ENCODE data around the gene SLC34A1.
"Not testable (repeated sequence)": the region's sequence is repeated elsewhere in the genome, so short reads cannot be mapped to it uniquely, and the experiment has no call there.

Gene SLC34A1

GRCh38 chr5:177414481-177414880 lies 30.2 kb downstream of the SLC34A1 start:
- no peak overlapping the region for H3K27ac ChIP-seq (ENCODE audit: low read length)
- H3K4me1 ChIP-seq (ENCODE audit: control insufficient read depth, insufficient read depth, low read length) = peaks cover 2% of the 10 kb centered on the region
- no peaks in the 10 kb centered on the region for H3K9me3 ChIP-seq (ENCODE audit: control insufficient read depth in 2 of 2, low read length in 2 of 2)
- H3K27me3 ChIP-seq (ENCODE audit: control insufficient read depth in 1 of 2, insufficient read depth in 2 of 2, low read length in 2 of 2) = no peaks in the 10 kb centered on the region
- no peaks in the 10 kb centered on the region for H3K36me3 ChIP-seq (ENCODE audit: control insufficient read depth in 2 of 2, insufficient read depth in 2 of 2, low read length in 2 of 2)
- H3K9ac ChIP-seq (ENCODE audit: low read length in 2 of 2) = no peak overlapping the region
- H3K4me3 ChIP-seq (ENCODE audit: low read length in 2 of 2) = no peak overlapping the region

DNA sequence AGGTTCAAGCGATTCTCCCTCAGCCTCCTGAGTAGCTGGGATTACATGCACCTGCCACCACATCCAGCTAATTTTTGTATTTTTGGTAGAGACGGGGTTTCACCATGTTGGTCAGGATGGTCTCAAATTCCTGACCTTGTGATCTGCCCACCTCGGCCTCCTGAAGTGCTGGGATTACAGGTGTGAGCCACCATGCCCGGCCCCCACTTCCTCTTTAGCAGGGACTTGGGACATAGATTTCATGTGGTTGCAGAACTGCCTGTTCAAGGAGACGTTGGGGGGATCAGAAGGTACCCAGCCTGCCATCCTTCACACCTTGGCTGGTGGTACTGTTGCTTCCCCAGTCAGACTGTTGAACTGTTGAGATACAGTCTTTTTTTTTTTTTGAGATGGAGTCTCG lies 32.8 kb downstream of the SLC34A1 start:
- H3K4me1 ChIP-seq (ENCODE audit: control insufficient read depth, insufficient read depth, low read length); H3K36me3 ChIP-seq (ENCODE audit: control insufficient read depth in 2 of 2, insufficient read depth in 2 of 2, low read length in 2 of 2); H3K9me3 ChIP-seq (ENCODE audit: control insufficient read depth in 2 of 2, low read length in 2 of 2); H3K4me3 ChIP-seq (ENCODE audit: low read length in 2 of 2); H3K27ac ChIP-seq (ENCODE audit: low read length); H3K9ac ChIP-seq (ENCODE audit: low read length in 2 of 2); H3K27me3 ChIP-seq (ENCODE audit: control insufficient read depth in 1 of 2, insufficient read depth in 2 of 2, low read length in 2 of 2): not testable (repeated sequence)

GRCh38 chr5:177419046-177419445 lies 34.8 kb downstream of the SLC34A1 start:
- H3K4me1 ChIP-seq (ENCODE audit: control insufficient read depth, insufficient read depth, low read length) = peaks cover 2% of the 10 kb centered on the region
- H3K9ac ChIP-seq (ENCODE audit: low read length in 2 of 2) = no peak overlapping the region
- H3K4me3 ChIP-seq (ENCODE audit: low read length in 2 of 2) = no peak overlapping the region
- H3K36me3 ChIP-seq (ENCODE audit: control insufficient read depth in 2 of 2, insufficient read depth in 2 of 2, low read length in 2 of 2) = no peaks in the 10 kb centered on the region
- no peaks in the 10 kb centered on the region for H3K9me3 ChIP-seq (ENCODE audit: control insufficient read depth in 2 of 2, low read length in 2 of 2)
- no peaks in the 10 kb centered on the region for H3K27me3 ChIP-seq (ENCODE audit: control insufficient read depth in 1 of 2, insufficient read depth in 2 of 2, low read length in 2 of 2)
- no peak overlapping the region for H3K27ac ChIP-seq (ENCODE audit: low read length)

DNA sequence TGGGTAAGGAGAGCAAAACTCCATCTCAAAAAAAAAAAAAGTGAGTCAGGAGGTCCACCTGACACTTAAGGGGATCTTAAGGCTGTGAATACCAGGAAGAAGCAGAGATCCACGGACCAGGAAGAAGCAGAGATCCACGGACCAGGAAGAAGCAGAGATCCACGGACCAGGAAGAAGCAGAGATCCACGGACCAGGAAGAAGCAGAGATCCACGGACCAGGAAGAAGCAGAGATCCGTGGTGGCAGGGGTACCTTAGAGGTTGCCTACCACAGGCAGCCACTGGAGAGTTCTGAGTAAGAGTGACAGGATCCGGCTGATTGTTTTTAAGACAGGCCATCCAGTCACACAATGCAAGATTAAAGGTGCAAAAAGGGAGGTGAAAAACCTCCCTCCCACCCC lies 36.2 kb downstream of the SLC34A1 start:
- not testable (repeated sequence) for H3K4me3 ChIP-seq (ENCODE audit: low read length in 2 of 2); H3K27ac ChIP-seq (ENCODE audit: low read length); H3K4me1 ChIP-seq (ENCODE audit: control insufficient read depth, insufficient read depth, low read length); H3K9me3 ChIP-seq (ENCODE audit: control insufficient read depth in 2 of 2, low read length in 2 of 2); H3K36me3 ChIP-seq (ENCODE audit: control insufficient read depth in 2 of 2, insufficient read depth in 2 of 2, low read length in 2 of 2); H3K27me3 ChIP-seq (ENCODE audit: control insufficient read depth in 1 of 2, insufficient read depth in 2 of 2, low read length in 2 of 2); H3K9ac ChIP-seq (ENCODE audit: low read length in 2 of 2)

- Histone ChIP-seq H3K9ac (ENCODE audit: low read length in 2 of 2) (no peak overlapping the region), H3K27ac (ENCODE audit: low read length) (no peak overlapping the region), H3K4me1 (ENCODE audit: control insufficient read depth, insufficient read depth, low read length) (peaks cover 12% of the 10 kb centered on the region), H3K9me3 (ENCODE audit: control insufficient read depth in 2 of 2, low read length in 2 of 2) (no peaks in the 10 kb centered on the region), H3K27me3 (ENCODE audit: control insufficient read depth in 1 of 2, insufficient read depth in 2 of 2, low read length in 2 of 2) (no peaks in the 10 kb centered on the region), H3K4me3 (ENCODE audit: low read length in 2 of 2) (no peak overlapping the region), H3K36me3 (ENCODE audit: control insufficient read depth in 2 of 2, insufficient read depth in 2 of 2, low read length in 2 of 2) (no peaks in the 10 kb centered on the region)
Measured at GRCh38 chr5:177421062-177421798, 37.0 kb downstream of the SLC34A1 start.

DNA sequence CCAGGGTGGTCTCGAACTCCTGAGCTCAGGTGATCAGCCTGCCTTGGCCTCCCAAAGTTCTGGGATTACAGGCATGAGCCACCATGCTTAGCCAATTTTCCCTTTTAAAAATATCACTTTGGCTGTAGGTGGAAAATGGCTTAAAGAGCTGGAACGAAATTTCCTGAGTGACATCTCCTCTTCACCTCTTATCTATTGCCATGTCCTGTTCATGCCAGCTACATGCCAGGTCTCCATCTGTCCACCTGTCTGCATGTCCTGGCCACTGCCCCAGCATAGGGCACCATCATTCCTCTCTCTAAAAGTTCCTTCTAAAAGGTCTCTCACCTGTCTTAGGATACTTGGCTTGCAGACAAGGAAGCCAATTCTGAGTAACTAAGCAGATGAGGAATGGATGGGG lies 39.4 kb downstream of the SLC34A1 start:
- Histone ChIP-seq H3K4me3 (ENCODE audit: low read length in 2 of 2) (no peak overlapping the region), H3K27ac (ENCODE audit: low read length) (no peak overlapping the region), H3K9me3 (ENCODE audit: control insufficient read depth in 2 of 2, low read length in 2 of 2) (no peaks in the 10 kb centered on the region), H3K36me3 (ENCODE audit: control insufficient read depth in 2 of 2, insufficient read depth in 2 of 2, low read length in 2 of 2) (no peaks in the 10 kb centered on the region), H3K4me1 (ENCODE audit: control insufficient read depth, insufficient read depth, low read length) (peaks cover 27% of the 10 kb centered on the region), H3K27me3 (ENCODE audit: control insufficient read depth in 1 of 2, insufficient read depth in 2 of 2, low read length in 2 of 2) (no peaks in the 10 kb centered on the region), H3K9ac (ENCODE audit: low read length in 2 of 2) (no peak overlapping the region)

- H3K4me3 ChIP-seq (ENCODE audit: low read length in 2 of 2) = peak overlapping the region; percentile 73 to 78
- peaks cover 30% of the 10 kb centered on the region for H3K4me1 ChIP-seq (ENCODE audit: control insufficient read depth, insufficient read depth, low read length)
- no peaks in the 10 kb centered on the region for H3K27me3 ChIP-seq (ENCODE audit: control insufficient read depth in 1 of 2, insufficient read depth in 2 of 2, low read length in 2 of 2)
- H3K9ac ChIP-seq (ENCODE audit: low read length in 2 of 2) = peak overlapping the region; percentile 67 to 83
- no peaks in the 10 kb centered on the region for H3K36me3 ChIP-seq (ENCODE audit: control insufficient read depth in 2 of 2, insufficient read depth in 2 of 2, low read length in 2 of 2)
- no peaks in the 10 kb centered on the region for H3K9me3 ChIP-seq (ENCODE audit: control insufficient read depth in 2 of 2, low read length in 2 of 2)
- H3K27ac ChIP-seq (ENCODE audit: low read length) = peak overlapping the region; percentile 92
Measured at GRCh38 chr5:177425196-177425800, 41.1 kb downstream of the SLC34A1 start.

GRCh38 chr5:177425801-177426565 lies 41.7 kb downstream of the SLC34A1 start:
- peak overlapping the region; percentile 73 to 78 for H3K4me3 ChIP-seq (ENCODE audit: low read length in 2 of 2)
- H3K9me3 ChIP-seq (ENCODE audit: control insufficient read depth in 2 of 2, low read length in 2 of 2) = no peaks in the 10 kb centered on the region
- no peaks in the 10 kb centered on the region for H3K36me3 ChIP-seq (ENCODE audit: control insufficient read depth in 2 of 2, insufficient read depth in 2 of 2, low read length in 2 of 2)
- no peaks in the 10 kb centered on the region for H3K27me3 ChIP-seq (ENCODE audit: control insufficient read depth in 1 of 2, insufficient read depth in 2 of 2, low read length in 2 of 2)
- H3K4me1 ChIP-seq (ENCODE audit: control insufficient read depth, insufficient read depth, low read length) = peaks cover 35% of the 10 kb centered on the region
- H3K9ac ChIP-seq (ENCODE audit: low read length in 2 of 2) = peak overlapping the region; percentile 67 to 83
- peak overlapping the region; percentile 92 for H3K27ac ChIP-seq (ENCODE audit: low read length)

DNA sequence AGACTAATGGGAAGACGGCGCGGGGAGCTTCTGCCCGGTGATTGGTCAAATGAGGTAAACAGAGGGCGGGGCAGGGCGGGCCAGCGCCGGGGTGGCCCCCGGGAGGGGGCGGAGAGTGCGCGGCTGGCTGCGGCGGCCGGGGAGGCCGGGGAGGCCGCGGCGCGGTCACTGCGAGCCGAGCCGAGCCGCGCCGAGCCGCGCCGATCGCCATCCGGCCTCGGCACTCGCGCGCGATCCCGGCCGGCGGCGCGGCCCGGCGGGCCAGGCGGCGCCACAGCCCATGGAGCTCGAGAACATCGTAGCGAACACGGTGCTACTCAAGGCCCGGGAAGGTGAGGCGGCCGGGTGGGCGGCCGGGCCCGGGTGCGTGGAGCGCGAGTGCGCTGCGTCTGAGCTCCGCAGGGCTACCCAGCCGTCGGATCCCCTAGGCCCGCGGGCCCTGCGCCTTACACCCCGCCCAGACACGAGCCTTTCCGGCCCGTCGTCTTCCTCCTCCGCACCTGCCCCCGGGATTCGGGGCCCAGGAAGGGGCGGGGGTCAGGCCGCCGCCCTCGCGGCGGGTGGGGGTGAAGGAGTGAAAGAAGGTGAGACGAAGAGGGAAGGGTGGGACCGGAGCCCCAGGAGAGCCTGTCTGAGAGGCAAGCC lies 42.5 kb downstream of the SLC34A1 start, which contains the start of gene GRK6:
Gene GRK6 (plus strand): TSS at position 111 of the 645 bp plus-strand sequence. CDS start 170 bp downstream, at position 281.
- H3K9ac ChIP-seq (ENCODE audit: low read length in 2 of 2) = peak within 1 kb of the TSS; percentile 83 to 91
- peaks cover 0 to 2% of the 10 kb centered on the region in 2 donors for H3K36me3 ChIP-seq (ENCODE audit: control insufficient read depth in 2 of 2, insufficient read depth in 2 of 2, low read length in 2 of 2)
- H3K4me1 ChIP-seq (ENCODE audit: control insufficient read depth, insufficient read depth, low read length) = peaks cover 38% of the 10 kb centered on the region
- H3K9me3 ChIP-seq (ENCODE audit: control insufficient read depth in 2 of 2, low read length in 2 of 2) = no peaks in the 10 kb centered on the region
- peak within 1 kb of the TSS; percentile 92 for H3K27ac ChIP-seq (ENCODE audit: low read length)
- H3K27me3 ChIP-seq (ENCODE audit: control insufficient read depth in 1 of 2, insufficient read depth in 2 of 2, low read length in 2 of 2) = no peaks in the 10 kb centered on the region
- peak within 1 kb of the TSS; percentile 73 to 82 for H3K4me3 ChIP-seq (ENCODE audit: low read length in 2 of 2)

DNA sequence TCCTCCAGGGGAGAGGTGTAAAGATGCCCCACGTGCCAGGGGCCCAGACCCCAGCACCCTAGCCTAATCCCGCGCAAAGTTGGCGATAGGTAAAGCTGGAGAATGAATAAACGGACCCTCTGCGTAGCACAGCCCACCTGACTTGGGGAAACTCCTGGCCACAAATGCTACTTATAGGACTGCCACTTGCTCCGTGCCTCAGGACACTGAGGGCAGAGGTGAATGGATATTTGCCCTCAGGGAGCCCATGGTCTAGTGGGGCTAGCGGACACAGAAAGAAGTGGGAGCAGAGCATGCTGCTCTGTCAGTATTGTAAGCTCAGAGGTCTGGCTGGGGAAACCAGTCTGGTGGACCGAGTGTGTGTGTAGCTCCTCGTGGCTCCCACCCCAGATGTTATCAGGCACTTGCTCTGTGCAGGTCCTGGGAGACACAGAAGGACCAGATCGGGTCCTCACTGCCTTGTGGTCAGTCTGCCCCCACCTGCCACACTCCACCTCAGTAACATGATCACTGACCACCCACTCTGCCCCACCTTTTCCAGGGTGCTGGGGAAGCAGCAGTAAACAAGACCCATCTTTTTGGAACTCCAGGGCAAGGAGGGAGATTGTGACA lies 43.1 kb downstream of the SLC34A1 start:
- H3K27me3 ChIP-seq (ENCODE audit: control insufficient read depth in 1 of 2, insufficient read depth in 2 of 2, low read length in 2 of 2) = no peaks in the 10 kb centered on the region
- peak overlapping the region; percentile 37 for H3K27ac ChIP-seq (ENCODE audit: low read length)
- H3K4me1 ChIP-seq (ENCODE audit: control insufficient read depth, insufficient read depth, low read length) = peaks cover 44% of the 10 kb centered on the region
- H3K9me3 ChIP-seq (ENCODE audit: control insufficient read depth in 2 of 2, low read length in 2 of 2) = no peaks in the 10 kb centered on the region
- peaks cover 0 to 7% of the 10 kb centered on the region in 2 donors for H3K36me3 ChIP-seq (ENCODE audit: control insufficient read depth in 2 of 2, insufficient read depth in 2 of 2, low read length in 2 of 2)
- H3K4me3 ChIP-seq (ENCODE audit: low read length in 2 of 2) = peak overlapping the region; percentile 60 to 82
- H3K9ac ChIP-seq (ENCODE audit: low read length in 2 of 2) = peak overlapping the region; percentile 83 to 91

Measured in stomach smooth muscle (tissue), 2 donors.